Tibial nerve (tissue), 4 donors: ENCODE results near the gene SCN3B.

Source experiments
- CTCF ChIP-seq, 5 experiments: fragments of 200-600 bp in 3 of 5; fragments of 450-650 bp in 2 of 5; sonication (generic) in 3 of 5; IDR thresholded peaks; one replicate each; pipeline ENCODE4 v1.5.1; 2016 to 2019; ENCODE audit warnings: antibody characterized with exemption in 5 of 5, mild to moderate bottlenecking in 3 of 5, moderate library complexity in 2 of 5
- EP300 ChIP-seq, 2 donors: sonication (generic); formaldehyde crosslinking; IDR thresholded peaks; one replicate each; pipeline ENCODE4 v1.6.1; 2017; ENCODE audit warnings: antibody characterized with exemption in 2 of 2, mild to moderate bottlenecking in 1 of 2
- POLR2A ChIP-seq, 2 donors: fragments of 450-650 bp; IDR thresholded peaks; one replicate each; pipeline ENCODE4 v1.6.1; 2017; ENCODE audit warnings: antibody characterized with exemption in 2 of 2, mild to moderate bottlenecking in 2 of 2, moderate library complexity in 2 of 2

DNA sequence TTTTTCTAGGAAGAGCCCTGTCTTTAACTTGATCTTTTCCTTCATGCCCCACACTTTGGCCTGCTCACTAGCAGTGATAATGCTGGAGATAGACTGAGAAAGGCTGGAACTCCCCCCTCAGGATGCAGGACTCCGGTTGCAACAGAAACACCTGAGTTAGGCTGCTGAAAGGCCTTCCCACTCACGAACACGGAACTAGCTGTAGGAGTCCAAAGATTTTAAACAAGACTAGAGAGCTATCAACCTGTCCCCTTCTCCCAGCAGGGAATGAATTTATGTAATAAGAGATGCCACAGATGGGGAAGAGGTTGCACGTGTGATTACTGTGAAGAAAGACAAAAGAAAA lies 13.0 kb downstream of the SCN3B start:
- TF ChIP-seq CTCF (IDR thresholded peaks at IDR 0.05): no peak
- TF ChIP-seq POLR2A (IDR thresholded peaks at IDR 0.05): no peak
- TF ChIP-seq EP300 (IDR thresholded peaks at IDR 0.05): no peak
